ENCODE data around the gene PPCS. TPM values are rescaled to one million over a fixed set of nuclear protein-coding genes. Genes with fewer than 3 reads are reported as not detected.

The PPCS gene
- total and polyA plus RNA-seq, 2 of the 8 experiments (the other 6 are each of a cell fraction or from before 2014, with no cell fraction given) = 24.5 to 35.3 TPM

GRCh38 chr1:42418516-42418915 is 37.8 kb upstream of the PPCS start (continued):
- TF ChIP-seq, protein P1, sequence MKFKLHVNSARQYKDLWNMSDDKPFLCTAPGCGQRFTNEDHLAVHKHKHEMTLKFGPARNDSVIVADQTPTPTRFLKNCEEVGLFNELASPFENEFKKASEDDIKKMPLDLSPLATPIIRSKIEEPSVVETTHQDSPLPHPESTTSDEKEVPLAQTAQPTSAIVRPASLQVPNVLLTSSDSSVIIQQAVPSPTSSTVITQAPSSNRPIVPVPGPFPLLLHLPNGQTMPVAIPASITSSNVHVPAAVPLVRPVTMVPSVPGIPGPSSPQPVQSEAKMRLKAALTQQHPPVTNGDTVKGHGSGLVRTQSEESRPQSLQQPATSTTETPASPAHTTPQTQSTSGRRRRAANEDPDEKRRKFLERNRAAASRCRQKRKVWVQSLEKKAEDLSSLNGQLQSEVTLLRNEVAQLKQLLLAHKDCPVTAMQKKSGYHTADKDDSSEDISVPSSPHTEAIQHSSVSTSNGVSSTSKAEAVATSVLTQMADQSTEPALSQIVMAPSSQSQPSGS (IDR thresholded peaks at IDR 0.05; ENCODE audit: low read length) = no peak
- TF ChIP-seq, protein P2, sequence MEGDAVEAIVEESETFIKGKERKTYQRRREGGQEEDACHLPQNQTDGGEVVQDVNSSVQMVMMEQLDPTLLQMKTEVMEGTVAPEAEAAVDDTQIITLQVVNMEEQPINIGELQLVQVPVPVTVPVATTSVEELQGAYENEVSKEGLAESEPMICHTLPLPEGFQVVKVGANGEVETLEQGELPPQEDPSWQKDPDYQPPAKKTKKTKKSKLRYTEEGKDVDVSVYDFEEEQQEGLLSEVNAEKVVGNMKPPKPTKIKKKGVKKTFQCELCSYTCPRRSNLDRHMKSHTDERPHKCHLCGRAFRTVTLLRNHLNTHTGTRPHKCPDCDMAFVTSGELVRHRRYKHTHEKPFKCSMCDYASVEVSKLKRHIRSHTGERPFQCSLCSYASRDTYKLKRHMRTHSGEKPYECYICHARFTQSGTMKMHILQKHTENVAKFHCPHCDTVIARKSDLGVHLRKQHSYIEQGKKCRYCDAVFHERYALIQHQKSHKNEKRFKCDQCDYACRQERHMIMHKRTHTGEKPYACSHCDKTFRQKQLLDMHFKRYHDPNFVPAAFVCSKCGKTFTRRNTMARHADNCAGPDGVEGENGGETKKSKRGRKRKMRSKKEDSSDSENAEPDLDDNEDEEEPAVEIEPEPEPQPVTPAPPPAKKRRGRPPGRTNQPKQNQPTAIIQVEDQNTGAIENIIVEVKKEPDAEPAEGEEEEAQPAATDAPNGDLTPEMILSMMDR (IDR thresholded peaks at IDR 0.05; ENCODE audit: control extremely low read depth in 1 of 3, insufficient read depth in 1 of 3, low read depth in 1 of 3, low read length in 3 of 3) = no peak
- TF ChIP-seq POLR2AphosphoS5 (IDR thresholded peaks at IDR 0.05; ENCODE audit: low read depth, low read length) (no peak), E2F6 (IDR thresholded peaks at IDR 0.05) (no peak), SP2 (IDR thresholded peaks at IDR 0.05; ENCODE audit: low read length) (no peak), TCF12 (IDR thresholded peaks at IDR 0.05; ENCODE audit: low read depth, low read length) (no peak), EGR1 (IDR thresholded peaks at IDR 0.05; ENCODE audit: borderline replicate concordance, low read depth, low read length) (no peak), SP1 (IDR thresholded peaks at IDR 0.05; ENCODE audit: low read depth, low read length) (no peak), SUZ12 (IDR thresholded peaks at IDR 0.05; ENCODE audit: low read length) (no peak)
- TF ChIP-seq, protein P3, sequence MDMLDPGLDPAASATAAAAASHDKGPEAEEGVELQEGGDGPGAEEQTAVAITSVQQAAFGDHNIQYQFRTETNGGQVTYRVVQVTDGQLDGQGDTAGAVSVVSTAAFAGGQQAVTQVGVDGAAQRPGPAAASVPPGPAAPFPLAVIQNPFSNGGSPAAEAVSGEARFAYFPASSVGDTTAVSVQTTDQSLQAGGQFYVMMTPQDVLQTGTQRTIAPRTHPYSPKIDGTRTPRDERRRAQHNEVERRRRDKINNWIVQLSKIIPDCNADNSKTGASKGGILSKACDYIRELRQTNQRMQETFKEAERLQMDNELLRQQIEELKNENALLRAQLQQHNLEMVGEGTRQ (IDR thresholded peaks at IDR 0.05; ENCODE audit: low read length) = no peak
